ENCODE data around the gene CSN3. TPM values are rescaled to one million over a fixed set of nuclear protein-coding genes. Genes with fewer than 3 reads are reported as not detected.

CSN3 gene
- total RNA-seq, 1 donor from 2014 or later: not detected

DNA sequence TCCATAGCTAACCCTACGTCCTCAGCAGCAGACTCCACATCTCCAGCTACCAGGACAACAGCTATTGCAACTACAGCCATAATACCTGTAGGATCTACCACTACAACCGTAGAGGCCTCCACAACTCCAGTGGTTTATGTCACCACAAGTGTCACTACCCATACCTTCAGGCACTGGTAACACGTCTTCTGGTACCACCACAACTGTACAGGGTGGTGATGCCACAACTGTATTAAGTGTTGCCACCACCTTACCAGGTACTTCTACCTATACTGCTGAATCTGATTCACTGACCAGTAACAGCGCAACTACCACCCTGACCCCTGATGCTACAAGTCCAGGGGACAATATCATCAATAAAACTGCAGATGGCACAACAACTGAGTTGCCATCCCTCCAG lies 57.8 kb downstream of the CSN3 start:
- intact Hi-C loops (cut with DNase I): no loop called here
- Histone ChIP-seq H3K4me1 (no peaks in the 10 kb centered on the region), H3K27ac (no peak overlapping the region), H3K9me3 (no peaks in the 10 kb centered on the region), H3K27me3 (ENCODE audit: low read depth) (no peaks in the 10 kb centered on the region), H3K36me3 (no peaks in the 10 kb centered on the region), H3K4me3 (no peak overlapping the region)
- no peak for ATAC-seq
- TF ChIP-seq, protein P1, sequence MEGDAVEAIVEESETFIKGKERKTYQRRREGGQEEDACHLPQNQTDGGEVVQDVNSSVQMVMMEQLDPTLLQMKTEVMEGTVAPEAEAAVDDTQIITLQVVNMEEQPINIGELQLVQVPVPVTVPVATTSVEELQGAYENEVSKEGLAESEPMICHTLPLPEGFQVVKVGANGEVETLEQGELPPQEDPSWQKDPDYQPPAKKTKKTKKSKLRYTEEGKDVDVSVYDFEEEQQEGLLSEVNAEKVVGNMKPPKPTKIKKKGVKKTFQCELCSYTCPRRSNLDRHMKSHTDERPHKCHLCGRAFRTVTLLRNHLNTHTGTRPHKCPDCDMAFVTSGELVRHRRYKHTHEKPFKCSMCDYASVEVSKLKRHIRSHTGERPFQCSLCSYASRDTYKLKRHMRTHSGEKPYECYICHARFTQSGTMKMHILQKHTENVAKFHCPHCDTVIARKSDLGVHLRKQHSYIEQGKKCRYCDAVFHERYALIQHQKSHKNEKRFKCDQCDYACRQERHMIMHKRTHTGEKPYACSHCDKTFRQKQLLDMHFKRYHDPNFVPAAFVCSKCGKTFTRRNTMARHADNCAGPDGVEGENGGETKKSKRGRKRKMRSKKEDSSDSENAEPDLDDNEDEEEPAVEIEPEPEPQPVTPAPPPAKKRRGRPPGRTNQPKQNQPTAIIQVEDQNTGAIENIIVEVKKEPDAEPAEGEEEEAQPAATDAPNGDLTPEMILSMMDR (IDR thresholded peaks at IDR 0.05): no peak
- no peak for DNase-seq

Other genes starting within 250 kb of the CSN3 start
- not detected for gene STATH, start 246.6 kb upstream of the CSN3 start, total RNA-seq
- gene HTN3, start 214.1 kb upstream of the CSN3 start, total RNA-seq: not detected
- gene HTN1, start 192.2 kb upstream of the CSN3 start, total RNA-seq: not detected
- not detected for gene PRR27, start 88.4 kb upstream of the CSN3 start, total RNA-seq
- 2.6 TPM for gene ODAM, start 46.9 kb upstream of the CSN3 start, total RNA-seq
- not detected for gene FDCSP, start 16.5 kb upstream of the CSN3 start, total RNA-seq
- not detected for gene CABS1, start 92.4 kb downstream of the CSN3 start, total RNA-seq
- gene SMR3A, start 118.2 kb downstream of the CSN3 start, total RNA-seq: not detected
- not detected for gene SMR3B, start 140.5 kb downstream of the CSN3 start, total RNA-seq
- not detected for gene OPRPN, start 155.3 kb downstream of the CSN3 start, total RNA-seq
- not detected for gene MUC7, start 229.6 kb downstream of the CSN3 start, total RNA-seq